ENCODE results near the gene ACSM6.

DNA sequence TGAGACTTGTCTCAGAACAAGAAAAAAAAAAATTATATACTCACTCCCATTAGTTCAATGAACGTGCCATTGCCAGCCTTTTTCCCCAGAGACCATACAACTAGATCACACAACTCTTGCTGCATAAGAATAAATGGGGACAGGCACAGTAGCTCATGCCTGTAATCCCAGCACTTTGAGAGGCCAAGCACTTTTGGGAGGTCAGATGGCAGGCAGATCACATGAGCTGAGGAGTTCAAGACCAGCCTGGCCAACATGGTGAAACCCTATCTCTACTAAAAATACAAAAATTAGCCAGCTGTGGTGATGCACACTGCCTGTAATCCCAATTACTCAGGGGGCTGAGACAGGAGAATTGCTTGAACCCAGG is 83.1 kb downstream of the ACSM6 start:
- TF ChIP-seq GABPA (IDR thresholded peaks at IDR 0.05; ENCODE audit: low read depth), result no peak
- TF ChIP-seq, protein P1, sequence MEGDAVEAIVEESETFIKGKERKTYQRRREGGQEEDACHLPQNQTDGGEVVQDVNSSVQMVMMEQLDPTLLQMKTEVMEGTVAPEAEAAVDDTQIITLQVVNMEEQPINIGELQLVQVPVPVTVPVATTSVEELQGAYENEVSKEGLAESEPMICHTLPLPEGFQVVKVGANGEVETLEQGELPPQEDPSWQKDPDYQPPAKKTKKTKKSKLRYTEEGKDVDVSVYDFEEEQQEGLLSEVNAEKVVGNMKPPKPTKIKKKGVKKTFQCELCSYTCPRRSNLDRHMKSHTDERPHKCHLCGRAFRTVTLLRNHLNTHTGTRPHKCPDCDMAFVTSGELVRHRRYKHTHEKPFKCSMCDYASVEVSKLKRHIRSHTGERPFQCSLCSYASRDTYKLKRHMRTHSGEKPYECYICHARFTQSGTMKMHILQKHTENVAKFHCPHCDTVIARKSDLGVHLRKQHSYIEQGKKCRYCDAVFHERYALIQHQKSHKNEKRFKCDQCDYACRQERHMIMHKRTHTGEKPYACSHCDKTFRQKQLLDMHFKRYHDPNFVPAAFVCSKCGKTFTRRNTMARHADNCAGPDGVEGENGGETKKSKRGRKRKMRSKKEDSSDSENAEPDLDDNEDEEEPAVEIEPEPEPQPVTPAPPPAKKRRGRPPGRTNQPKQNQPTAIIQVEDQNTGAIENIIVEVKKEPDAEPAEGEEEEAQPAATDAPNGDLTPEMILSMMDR (IDR thresholded peaks at IDR 0.05; ENCODE audit: insufficient read depth, low read length), result no peak
- TF ChIP-seq POLR2AphosphoS5 (IDR thresholded peaks at IDR 0.05; ENCODE audit: low read depth), result no peak
- TF ChIP-seq, protein P2, sequence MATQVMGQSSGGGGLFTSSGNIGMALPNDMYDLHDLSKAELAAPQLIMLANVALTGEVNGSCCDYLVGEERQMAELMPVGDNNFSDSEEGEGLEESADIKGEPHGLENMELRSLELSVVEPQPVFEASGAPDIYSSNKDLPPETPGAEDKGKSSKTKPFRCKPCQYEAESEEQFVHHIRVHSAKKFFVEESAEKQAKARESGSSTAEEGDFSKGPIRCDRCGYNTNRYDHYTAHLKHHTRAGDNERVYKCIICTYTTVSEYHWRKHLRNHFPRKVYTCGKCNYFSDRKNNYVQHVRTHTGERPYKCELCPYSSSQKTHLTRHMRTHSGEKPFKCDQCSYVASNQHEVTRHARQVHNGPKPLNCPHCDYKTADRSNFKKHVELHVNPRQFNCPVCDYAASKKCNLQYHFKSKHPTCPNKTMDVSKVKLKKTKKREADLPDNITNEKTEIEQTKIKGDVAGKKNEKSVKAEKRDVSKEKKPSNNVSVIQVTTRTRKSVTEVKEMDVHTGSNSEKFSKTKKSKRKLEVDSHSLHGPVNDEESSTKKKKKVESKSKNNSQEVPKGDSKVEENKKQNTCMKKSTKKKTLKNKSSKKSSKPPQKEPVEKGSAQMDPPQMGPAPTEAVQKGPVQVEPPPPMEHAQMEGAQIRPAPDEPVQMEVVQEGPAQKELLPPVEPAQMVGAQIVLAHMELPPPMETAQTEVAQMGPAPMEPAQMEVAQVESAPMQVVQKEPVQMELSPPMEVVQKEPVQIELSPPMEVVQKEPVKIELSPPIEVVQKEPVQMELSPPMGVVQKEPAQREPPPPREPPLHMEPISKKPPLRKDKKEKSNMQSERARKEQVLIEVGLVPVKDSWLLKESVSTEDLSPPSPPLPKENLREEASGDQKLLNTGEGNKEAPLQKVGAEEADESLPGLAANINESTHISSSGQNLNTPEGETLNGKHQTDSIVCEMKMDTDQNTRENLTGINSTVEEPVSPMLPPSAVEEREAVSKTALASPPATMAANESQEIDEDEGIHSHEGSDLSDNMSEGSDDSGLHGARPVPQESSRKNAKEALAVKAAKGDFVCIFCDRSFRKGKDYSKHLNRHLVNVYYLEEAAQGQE (IDR thresholded peaks at IDR 0.05; ENCODE audit: insufficient replicate concordance, low read depth), result no peak

All from HL-60 (cell line).